ENCODE results near the gene AVEN.

The AVEN gene, protein sequence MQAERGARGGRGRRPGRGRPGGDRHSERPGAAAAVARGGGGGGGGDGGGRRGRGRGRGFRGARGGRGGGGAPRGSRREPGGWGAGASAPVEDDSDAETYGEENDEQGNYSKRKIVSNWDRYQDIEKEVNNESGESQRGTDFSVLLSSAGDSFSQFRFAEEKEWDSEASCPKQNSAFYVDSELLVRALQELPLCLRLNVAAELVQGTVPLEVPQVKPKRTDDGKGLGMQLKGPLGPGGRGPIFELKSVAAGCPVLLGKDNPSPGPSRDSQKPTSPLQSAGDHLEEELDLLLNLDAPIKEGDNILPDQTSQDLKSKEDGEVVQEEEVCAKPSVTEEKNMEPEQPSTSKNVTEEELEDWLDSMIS

DNA sequence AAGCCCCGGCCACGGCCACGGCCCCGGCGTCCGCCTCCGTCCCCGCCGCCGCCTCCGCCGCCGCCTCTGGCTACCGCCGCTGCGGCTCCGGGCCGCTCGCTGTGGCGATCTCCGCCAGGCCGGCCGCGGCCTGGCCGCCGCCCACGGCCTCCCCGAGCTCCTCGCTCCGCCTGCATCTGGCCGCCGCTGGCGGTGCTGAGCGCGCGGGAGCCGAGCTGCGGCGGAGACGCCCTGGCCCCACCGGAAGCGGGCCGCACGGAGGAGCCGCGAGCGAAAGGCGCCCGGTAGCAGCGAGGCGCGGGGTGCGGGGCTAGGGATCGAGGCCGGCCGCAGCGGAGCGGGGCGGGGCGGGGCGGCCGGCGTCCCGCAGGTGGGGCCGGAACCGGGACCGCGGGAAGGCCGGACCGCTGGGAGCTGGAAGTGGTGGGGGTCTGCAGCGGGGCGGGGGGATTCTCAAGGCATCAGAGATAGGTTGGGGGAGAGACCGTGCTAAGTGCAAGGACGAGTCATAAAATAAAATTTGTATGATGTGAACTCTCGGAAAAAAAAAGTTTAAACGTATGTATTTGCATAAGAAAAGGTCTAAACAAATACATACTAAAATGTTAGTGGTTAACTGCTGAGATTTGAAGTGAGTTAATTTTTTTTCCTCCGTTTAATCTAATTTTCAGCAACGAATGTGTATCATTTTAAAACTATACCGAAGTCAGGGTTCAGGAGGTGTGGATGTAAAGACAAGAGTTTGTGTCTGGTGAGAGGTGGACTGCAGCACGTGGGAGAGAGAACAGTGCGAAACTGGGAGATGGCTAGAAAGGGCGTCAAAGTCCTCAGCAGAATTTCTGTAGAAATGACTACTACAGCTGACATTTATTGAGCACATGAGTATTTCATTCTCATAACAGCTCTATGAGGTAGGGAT, at the start of gene AVEN:
Gene AVEN, minus strand, starts transcription at position 334 of the 919 bp plus-strand sequence. Its CDS starts 158 bp downstream, at position 176.
- TF ChIP-seq, protein P1, sequence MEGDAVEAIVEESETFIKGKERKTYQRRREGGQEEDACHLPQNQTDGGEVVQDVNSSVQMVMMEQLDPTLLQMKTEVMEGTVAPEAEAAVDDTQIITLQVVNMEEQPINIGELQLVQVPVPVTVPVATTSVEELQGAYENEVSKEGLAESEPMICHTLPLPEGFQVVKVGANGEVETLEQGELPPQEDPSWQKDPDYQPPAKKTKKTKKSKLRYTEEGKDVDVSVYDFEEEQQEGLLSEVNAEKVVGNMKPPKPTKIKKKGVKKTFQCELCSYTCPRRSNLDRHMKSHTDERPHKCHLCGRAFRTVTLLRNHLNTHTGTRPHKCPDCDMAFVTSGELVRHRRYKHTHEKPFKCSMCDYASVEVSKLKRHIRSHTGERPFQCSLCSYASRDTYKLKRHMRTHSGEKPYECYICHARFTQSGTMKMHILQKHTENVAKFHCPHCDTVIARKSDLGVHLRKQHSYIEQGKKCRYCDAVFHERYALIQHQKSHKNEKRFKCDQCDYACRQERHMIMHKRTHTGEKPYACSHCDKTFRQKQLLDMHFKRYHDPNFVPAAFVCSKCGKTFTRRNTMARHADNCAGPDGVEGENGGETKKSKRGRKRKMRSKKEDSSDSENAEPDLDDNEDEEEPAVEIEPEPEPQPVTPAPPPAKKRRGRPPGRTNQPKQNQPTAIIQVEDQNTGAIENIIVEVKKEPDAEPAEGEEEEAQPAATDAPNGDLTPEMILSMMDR (IDR thresholded peaks at IDR 0.05; ENCODE audit: low read depth, low read length), result no peak
- H3K4me3 ChIP-seq (ENCODE audit: low read depth, low read length), result peak within 1 kb of the TSS; percentile 61
- in situ Hi-C loops (cut with HindIII; ENCODE audit: low sequenced_read_pairs), result no loop called here
- DNase-seq (ENCODE audit: low read depth, low spot score), result peak; percentile 35

DNA sequence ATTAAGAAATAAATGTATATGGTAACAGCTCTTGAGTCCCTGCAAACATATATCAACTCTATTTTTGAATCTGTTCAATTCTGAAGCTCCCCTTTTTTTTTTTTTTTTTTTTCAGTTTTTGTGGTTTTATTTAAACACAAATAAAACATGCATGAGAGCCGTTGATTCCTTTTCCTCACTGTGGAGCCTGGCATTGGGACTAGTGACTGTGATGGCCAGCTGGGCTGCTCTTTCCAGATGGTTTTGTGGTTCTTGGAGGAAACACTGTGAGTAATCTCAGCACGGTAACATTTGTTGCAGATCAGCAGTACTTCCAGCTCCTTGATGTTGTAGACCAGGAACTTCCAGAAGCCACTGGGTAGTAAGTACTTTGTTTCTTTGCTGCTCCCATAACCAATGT, 46.7 kb upstream of the AVEN start:
- in situ Hi-C loops (cut with HindIII; ENCODE audit: low sequenced_read_pairs), result no loop called here
- no peak overlapping the region for H3K4me3 ChIP-seq (ENCODE audit: low read depth, low read length)
- peak; percentile 33 for DNase-seq (ENCODE audit: low read depth, low spot score)
- TF ChIP-seq, protein P1 (IDR thresholded peaks at IDR 0.05; ENCODE audit: low read depth, low read length), result no peak

DNA sequence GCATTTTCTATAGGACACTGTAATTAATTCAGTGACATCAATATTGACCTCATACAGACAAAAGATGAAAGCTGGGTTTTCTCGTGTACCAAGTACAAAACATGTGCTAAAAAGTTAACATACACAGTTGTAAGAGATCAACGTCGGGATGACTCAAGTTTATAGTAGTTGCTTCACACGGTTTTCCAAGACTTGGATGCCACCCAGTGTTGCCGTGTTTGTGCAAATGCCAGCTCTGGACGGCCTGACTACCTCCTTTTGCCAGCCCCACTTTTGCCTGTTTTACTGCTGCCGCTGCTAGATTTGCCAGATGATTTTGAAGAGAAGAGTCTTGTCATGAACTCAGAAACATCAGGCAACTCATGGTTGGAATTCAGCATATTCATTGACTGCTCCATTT, 45.1 kb upstream of the AVEN start:
- TF ChIP-seq, protein P1 (IDR thresholded peaks at IDR 0.05; ENCODE audit: low read depth, low read length), result no peak
- in situ Hi-C loops (cut with HindIII; ENCODE audit: low sequenced_read_pairs), result no loop called here
- DNase-seq (ENCODE audit: low read depth, low spot score), result peak; percentile 38
- no peak overlapping the region for H3K4me3 ChIP-seq (ENCODE audit: low read depth, low read length)

DNA sequence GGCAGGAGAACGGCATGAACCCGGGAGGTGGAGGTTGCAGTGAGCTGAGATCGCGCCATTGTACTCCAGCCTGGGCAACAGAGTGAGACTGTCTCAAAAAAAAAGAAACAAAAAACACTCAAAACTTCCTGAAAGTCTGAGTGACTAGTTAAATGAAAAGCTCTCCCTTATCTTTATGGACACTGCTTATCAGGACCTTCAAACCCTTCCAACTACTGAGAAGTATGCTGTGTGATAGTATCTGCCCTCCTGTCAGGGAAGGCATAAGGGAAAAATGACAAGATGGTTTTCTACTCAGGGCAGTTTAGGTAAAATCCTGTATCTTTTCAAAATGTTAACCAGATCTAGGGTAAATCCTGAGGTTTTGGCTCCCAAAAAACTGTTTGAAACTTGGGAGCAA, 40.9 kb upstream of the AVEN start:
- TF ChIP-seq, protein P1 (IDR thresholded peaks at IDR 0.05; ENCODE audit: low read depth, low read length), result no peak

DNA sequence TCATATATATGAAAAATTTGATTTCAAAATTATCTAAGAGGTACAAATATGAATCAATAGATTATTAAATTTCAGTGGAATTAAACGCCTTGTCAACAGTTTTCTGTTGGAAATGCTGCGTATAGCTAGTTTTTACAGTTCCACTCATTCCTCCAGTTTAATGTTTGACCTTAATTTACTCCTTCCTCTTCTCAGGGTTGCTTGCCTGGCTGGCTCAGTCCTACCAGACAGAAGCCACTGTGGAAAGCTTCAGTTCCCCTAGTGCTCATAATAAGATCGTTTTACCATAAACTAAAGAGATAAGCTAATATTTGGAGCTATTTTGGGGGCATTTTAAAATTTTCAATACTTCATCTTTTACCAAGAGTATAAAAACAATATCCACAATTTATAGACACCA, 39.9 kb upstream of the AVEN start:
- in situ Hi-C loops (cut with HindIII; ENCODE audit: low sequenced_read_pairs), result no loop called here
- no peak for DNase-seq (ENCODE audit: low read depth, low spot score)
- TF ChIP-seq, protein P1 (IDR thresholded peaks at IDR 0.05; ENCODE audit: low read depth, low read length), result no peak
- no peak overlapping the region for H3K4me3 ChIP-seq (ENCODE audit: low read depth, low read length)

More for the DNA sequence above, 40.9 kb upstream of the AVEN start:
- in situ Hi-C loops (cut with HindIII; ENCODE audit: low sequenced_read_pairs), result no loop called here
- no peak for DNase-seq (ENCODE audit: low read depth, low spot score)
- no peak overlapping the region for H3K4me3 ChIP-seq (ENCODE audit: low read depth, low read length)

DNA sequence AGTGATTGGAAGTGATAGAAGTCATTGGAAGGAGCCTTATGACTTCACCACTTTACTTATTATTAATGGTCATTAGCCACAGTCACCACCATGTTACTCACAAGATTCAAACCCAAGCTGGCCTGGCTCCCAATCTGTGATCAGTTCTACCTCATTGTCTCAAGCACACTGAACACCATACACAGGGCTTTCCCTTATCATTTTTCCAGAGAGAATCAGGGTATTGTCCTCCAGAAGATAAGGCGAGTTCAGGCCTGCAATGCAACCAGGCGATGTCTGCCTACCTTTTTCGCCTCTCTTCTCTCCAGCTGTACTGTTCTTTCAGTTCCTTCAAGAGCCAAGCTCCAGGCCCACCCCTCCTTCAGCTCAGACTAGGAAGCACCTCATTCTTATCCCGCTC, 37.8 kb upstream of the AVEN start:
- DNase-seq (ENCODE audit: low read depth, low spot score), result no peak
- TF ChIP-seq, protein P1 (IDR thresholded peaks at IDR 0.05; ENCODE audit: low read depth, low read length), result no peak
- in situ Hi-C loops (cut with HindIII; ENCODE audit: low sequenced_read_pairs), result no loop called here

More for the DNA sequence above, 37.8 kb upstream of the AVEN start:
- H3K4me3 ChIP-seq (ENCODE audit: low read depth, low read length), result no peak overlapping the region

Measured in astrocyte of the spinal cord (primary cell).